HG02852 (cell line): ENCODE measurements around the gene PTCD2.

Experiments used
- ATAC-seq: cut with Tn5 transposase; IDR thresholded peaks from one replicate; pipeline ENCODE4 v1.9.1; 2021; ENCODE audit warnings: mild to moderate bottlenecking, moderate library complexity; ENCODE audit not compliant: unreplicated experiment

Gene PTCD2

GRCh38 chr5:72295539-72295938, 24.6 kb upstream of the PTCD2 start:
- ATAC-seq, result no peak

GRCh38 chr5:72296256-72296655, 23.9 kb upstream of the PTCD2 start:
- no peak for ATAC-seq

- ATAC-seq, result peak; percentile 34
These were observed 22.0 kb upstream of the PTCD2 start for GRCh38 chr5:72298136-72298535.

- ATAC-seq, result no peak
These were observed 21.5 kb upstream of the PTCD2 start for GRCh38 chr5:72298711-72299110.

GRCh38 chr5:72300590-72301339, 19.4 kb upstream of the PTCD2 start:
- no peak for ATAC-seq

DNA sequence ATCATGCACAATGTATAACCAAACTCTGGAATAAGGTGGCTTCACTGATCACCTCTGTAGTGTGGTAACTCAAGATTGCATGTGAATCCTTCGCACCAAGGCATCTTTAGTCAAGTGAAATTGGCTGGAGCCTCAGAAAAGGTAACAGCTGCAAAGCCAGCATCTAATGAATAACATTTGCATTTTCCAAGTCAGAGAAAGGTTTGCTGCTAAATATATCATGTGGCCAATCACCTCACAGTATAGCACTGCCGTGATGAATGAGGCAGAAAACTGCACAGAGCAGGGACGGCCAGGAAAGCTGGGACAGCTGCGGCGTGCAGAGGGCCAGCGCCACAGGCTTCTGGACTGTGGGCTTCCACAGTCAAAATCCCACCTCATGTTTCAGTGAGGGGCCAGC, 18.6 kb upstream of the PTCD2 start:
- ATAC-seq, result peak; percentile 68

DNA sequence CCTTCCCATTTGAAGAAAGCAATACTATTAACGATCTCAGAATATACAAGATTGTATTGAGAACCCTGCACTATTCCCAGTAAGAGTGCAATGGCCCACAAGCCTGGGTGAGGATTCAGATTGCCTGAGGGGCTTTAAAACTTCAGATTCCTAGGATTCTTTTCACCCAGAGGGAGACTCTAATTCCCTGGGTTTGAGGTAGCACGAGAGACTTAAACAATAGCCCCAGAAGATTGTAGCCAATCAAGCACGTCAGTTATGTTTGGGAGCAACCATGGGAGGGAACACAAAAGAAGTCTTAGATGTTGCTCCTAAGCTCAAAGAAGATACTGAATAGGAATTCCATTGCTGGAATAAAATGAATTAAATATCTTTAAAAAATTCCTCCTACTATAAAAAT, 18.0 kb upstream of the PTCD2 start:
- ATAC-seq, result no peak

DNA sequence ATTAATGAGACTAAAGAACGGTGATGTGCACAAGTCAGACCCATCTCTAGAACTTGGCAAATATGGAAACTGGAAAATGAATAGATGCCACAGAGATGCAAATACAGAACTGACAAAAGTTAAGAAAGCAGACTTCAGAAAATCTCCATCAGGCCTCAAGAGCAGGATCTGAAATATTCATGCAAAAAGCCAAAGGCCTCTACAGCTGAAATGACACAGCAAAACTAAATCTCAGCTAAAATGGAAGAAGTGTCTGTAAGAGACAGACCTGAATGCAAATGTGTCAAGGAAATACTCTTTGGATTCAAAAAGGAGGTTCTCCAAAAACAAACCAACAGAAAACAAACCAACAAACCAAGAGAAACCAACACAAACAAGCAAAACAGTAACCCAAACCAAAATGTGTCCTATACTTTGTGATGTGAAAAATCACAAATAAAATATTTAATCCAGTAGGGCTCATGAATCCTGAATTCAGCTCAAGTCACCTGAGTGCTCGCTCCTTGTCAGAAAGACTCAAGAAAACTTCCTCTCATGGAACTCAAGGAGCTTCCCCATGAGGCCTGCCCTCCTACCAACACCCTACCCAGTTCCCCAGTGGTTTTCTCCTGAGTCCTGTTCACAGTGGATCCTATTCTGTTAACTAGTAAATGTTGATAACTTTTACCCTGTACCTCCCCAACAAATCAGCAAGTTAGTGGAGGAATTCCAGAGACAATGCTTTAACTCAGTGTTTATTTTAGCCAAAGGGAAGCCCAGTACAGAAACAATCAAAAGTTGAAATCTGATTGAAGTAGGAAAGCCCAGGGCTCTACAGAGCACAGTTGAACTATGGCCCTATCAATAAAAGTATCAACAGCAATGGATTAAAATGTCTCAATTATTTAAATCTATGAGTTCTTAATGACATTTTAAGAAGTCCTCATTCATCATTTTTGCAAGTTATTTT, 14.7 kb upstream of the PTCD2 start:
- no peak for ATAC-seq

DNA sequence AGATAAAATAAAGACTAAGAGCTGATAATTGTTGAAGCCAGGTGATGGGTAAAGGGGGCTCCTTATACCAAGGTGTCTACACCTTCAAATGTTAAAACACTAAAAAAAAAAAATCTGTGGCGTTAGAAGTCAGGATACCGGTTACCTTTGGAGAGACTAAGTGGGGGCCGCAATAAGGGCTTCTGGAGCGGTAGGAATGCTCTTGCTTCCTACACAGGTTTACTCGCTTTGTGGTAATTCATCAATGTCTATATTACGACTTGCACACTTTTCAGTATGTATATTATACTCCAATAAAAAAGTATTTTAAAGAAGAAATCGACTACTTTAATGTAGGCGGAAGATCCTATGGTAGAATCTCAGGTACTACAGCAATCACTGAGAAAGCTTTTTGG, 12.6 kb upstream of the PTCD2 start:
- no peak for ATAC-seq

DNA sequence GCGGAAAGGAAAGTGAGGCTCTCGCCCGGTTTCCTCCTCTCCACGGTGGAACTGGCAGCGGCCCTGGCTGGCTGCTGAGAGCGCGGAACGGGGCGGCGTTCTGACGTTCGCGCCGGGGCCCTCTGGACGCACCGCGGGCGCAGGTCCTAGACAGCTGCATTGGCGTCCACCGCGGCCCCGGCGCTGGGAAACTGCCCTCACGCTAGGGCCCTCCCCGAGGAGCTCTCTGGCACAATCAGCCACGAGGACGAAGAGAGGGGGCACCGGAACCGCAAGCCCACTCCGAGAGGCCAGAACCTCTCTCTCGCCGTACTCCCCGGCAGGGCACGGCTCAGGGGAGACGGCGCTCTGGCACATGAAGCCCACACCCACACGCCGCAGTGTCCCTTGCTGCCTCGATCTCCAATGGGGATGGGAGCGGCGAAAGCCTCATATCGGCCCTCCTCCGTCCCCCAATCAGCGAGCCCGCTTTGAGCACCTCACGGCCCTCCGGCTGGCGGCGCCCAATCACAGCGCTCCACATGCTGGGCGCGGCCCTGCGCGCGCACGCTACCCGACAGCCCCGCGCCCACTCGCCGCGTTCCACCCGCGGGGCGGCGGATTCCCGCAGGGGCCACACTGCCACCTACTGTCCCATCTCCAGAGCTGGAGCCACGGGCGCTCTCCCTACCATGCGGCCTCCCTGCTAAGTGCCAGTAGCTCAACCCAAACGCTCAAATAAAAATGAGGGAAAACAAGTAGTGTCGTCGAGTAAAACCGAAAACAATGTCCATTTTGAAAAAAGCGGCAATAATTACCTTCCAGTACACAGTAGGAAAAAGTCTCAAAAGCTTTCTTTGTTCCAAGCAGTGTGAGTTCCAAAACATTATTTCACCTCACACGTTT, 12.0 kb upstream of the PTCD2 start:
- peak; percentile 89 for ATAC-seq

GRCh38 chr5:72308853-72309191, 11.4 kb upstream of the PTCD2 start:
- ATAC-seq, result no peak

- no peak for ATAC-seq
These were observed 7.0 kb upstream of the PTCD2 start for GRCh38 chr5:72313141-72313540.

DNA sequence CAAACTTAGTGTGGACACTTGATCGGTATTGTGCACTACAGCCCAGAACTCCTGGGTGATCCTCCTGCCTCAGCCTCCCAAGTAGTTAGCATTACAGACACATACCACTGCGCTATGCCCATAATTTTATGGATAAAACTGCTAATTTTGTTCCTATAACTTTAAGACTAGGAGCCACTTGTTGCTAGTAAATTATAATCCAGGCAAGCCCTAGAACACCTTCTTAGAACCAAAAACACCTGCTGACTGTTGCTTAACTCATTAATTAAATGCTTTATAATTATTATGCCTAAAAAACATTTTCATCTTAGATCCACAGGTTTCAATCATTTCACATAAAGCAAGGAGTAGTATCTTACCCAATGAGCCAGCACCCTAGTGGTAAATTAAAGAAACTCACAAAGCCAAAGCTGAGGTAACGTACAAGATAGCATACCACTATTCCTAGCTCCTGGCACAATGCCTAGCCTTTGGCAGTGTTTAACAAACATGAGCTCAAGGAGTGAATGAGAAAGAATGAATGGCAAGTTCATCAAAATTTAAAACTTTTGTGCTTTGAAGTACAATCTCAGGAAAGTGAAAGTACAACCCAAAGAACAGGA, 5.5 kb upstream of the PTCD2 start:
- no peak for ATAC-seq

DNA sequence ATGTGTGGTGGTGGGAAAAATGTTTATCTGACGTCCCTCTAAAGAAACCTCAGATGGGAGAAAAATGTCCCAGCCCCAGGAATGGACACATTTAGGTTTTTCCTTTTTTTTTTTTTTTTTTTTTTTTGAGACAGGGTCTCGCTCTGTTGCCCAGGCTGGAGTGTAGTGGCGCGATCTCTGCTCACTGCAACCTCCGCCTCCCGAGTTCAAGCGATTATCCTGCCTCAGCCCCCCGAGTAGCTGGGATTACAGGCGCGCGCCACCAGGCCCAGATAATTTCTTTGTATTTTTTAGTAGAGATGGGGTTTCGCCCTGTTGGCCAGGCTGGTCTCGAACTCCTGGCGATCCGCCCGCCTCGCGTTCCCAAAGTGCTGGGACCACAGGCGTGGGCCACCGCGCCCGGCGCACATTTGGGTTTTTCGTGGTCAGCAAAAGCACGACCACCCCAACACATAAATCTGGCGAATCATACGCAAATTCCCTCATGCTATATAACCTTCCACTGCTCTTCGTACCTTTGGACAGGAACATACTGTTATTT, 668 bp upstream of the PTCD2 start:
- ATAC-seq, result peak; percentile 1

GRCh38 chr5:72324189-72324825, 4.1 kb downstream of the PTCD2 start:
- ATAC-seq, result no peak

- ATAC-seq, result no peak
These were observed 5.6 kb downstream of the PTCD2 start for GRCh38 chr5:72325566-72326305.

- ATAC-seq, result no peak
These were observed 6.1 kb downstream of the PTCD2 start for GRCh38 chr5:72326306-72326649.

GRCh38 chr5:72328172-72328571, 8.0 kb downstream of the PTCD2 start:
- ATAC-seq, result no peak

GRCh38 chr5:72330712-72331111, 10.5 kb downstream of the PTCD2 start:
- no peak for ATAC-seq
